SK-N-SH (cell line): ENCODE data around the gene EFCC1. TPM values are rescaled to one million over a fixed set of nuclear protein-coding genes. Genes with fewer than 3 reads are reported as not detected.

Experiments used
- CTCF ChIA-PET: fragments of 300-600, 350-600 bp; formaldehyde crosslinking; extraction: SDS; loops from one replicate; lab custom pipeline; 2021; lab: Yijun Ruan, JAX
- POLR2A ChIA-PET: fragments of 350-600 bp; sonication (Branson Sonifier 250); formaldehyde crosslinking; extraction: SDS; loops from one replicate; lab custom pipeline; 2020; ENCODE audit warnings: antibody characterized with exemption, inconsistent platforms; lab: Yijun Ruan, JAX
- DNase-seq: peaks from one replicate; pipeline ENCODE4 v3.0.0; 2012
- H2AFZ ChIP-seq: fragments of 200-600 bp; sonication (generic); 2 replicates; pipeline ENCODE4 v1.8.1; 2016; ENCODE audit warnings: antibody characterized with exemption, mild to moderate bottlenecking, low read depth
- H3F3A ChIP-seq: fragments of 200-600 bp; sonication (generic); replicated peaks from 2 replicates; pipeline ENCODE3; 2016; ENCODE audit warnings: antibody characterized with exemption, mild to moderate bottlenecking; ENCODE audit not compliant: insufficient read depth
- H3K27ac ChIP-seq, 2 experiments: fragments of 200-500 bp in 1 of 2; fragments of 200-600 bp in 1 of 2; sonication (Bioruptor generic) in 1 of 2; sonication (generic), shearing (Covaris generic) in 1 of 2; 2 replicates each; pipeline versions ENCODE4 v1.5.1 to v1.6.1; 2014 to 2016; ENCODE audit warnings: low read depth in 2 of 2, inconsistent platforms in 1 of 2, low read length in 1 of 2, mild to moderate bottlenecking in 1 of 2, mixed read lengths in 1 of 2
- H3K27me3 ChIP-seq: fragments of 200-600 bp; sonication (generic), shearing (Covaris generic); 2 replicates; pipeline ENCODE4 v1.6.1; 2016; ENCODE audit warnings: mixed run types; ENCODE audit not compliant: insufficient read depth
- H3K36me3 ChIP-seq, 2 experiments: fragments of 200-500 bp in 1 of 2; fragments of 200-600 bp in 1 of 2; sonication (Bioruptor generic) in 1 of 2; sonication (generic) in 1 of 2; replicated peaks in 1 of 2; 2 replicates each; pipeline versions ENCODE3 to v1.5.1; 2014 to 2016; ENCODE audit warnings: low read length in 1 of 2, mild to moderate bottlenecking in 1 of 2; ENCODE audit not compliant: insufficient read depth in 2 of 2, control insufficient read depth in 1 of 2
- H3K4me1 ChIP-seq, 2 experiments: fragments of 200-500 bp in 1 of 2; fragments of 200-600 bp in 1 of 2; sonication (Bioruptor generic) in 1 of 2; sonication (generic), shearing (Covaris generic) in 1 of 2; 2 replicates each; pipeline versions ENCODE4 v1.5.1 to v1.6.1; 2014 to 2016; ENCODE audit warnings: low read depth in 1 of 2, low read length in 1 of 2, mixed run types in 1 of 2; ENCODE audit not compliant: insufficient read depth in 2 of 2, control insufficient read depth in 1 of 2
- H3K4me2 ChIP-seq: fragments of 200-600 bp; sonication (generic), shearing (Covaris generic); 2 replicates; pipeline ENCODE4 v1.6.1; 2017; ENCODE audit warnings: mixed run types
- H3K4me3 ChIP-seq, 2 experiments: fragments of 200-500 bp in 1 of 2; fragments of 200-600 bp in 1 of 2; sonication (Bioruptor generic) in 1 of 2; sonication (generic), shearing (Covaris generic) in 1 of 2; 2 replicates each; pipeline versions ENCODE4 v1.5.1 to v1.8.1; 2014 to 2016; ENCODE audit warnings: low read depth in 2 of 2, inconsistent platforms in 1 of 2, low read length in 1 of 2, mild to moderate bottlenecking in 1 of 2, mixed read lengths in 1 of 2, moderate library complexity in 1 of 2
- H3K79me2 ChIP-seq: fragments of 200-600 bp; sonication (generic); 2 replicates; pipeline ENCODE4 v1.8.1; 2017; ENCODE audit warnings: mild to moderate bottlenecking; ENCODE audit not compliant: insufficient read depth
- H3K9ac ChIP-seq: fragments of 200-600 bp; sonication (generic); 2 replicates; pipeline ENCODE4 v1.6.1; 2017; ENCODE audit warnings: mixed run types
- H3K9me2 ChIP-seq: fragments of 200-600 bp; sonication (generic); 2 replicates; pipeline ENCODE4 v1.6.1; 2017; ENCODE audit warnings: mixed run types
- H3K9me3 ChIP-seq: fragments of 200-600 bp; sonication (generic); 2 replicates; pipeline ENCODE4 v1.6.1; 2017; ENCODE audit warnings: mixed run types, mild to moderate bottlenecking, moderate library complexity
- H4K20me1 ChIP-seq: fragments of 200-600 bp; sonication (generic); 2 replicates; pipeline ENCODE4 v1.6.1; 2017; ENCODE audit warnings: mild to moderate bottlenecking, mixed run types; ENCODE audit not compliant: insufficient read depth
- CHD2 ChIP-seq: fragments of 150-350 bp; IDR thresholded peaks from 2 replicates; pipeline ENCODE4 v1.6.1; 2018; ENCODE audit warnings: low read length; ENCODE audit not compliant: partially characterized antibody
- ELF1 ChIP-seq: IDR thresholded peaks from 2 replicates; pipeline ENCODE4 v1.4.0; 2012
- EP300 ChIP-seq, 2 experiments: IDR thresholded peaks; 2 replicates each; pipeline versions ENCODE4 v1.4.0 to v1.6.1; 2012; ENCODE audit warnings: borderline replicate concordance in 1 of 2, low read depth in 1 of 2, low read length in 1 of 2
- EZH2phosphoT487 ChIP-seq: fragments of 200-600 bp; sonication (generic); IDR thresholded peaks from 2 replicates; pipeline ENCODE4 v1.6.1; 2017; ENCODE audit warnings: low read depth, mixed run types, mild to moderate bottlenecking, antibody characterized with exemption, moderate library complexity, borderline replicate concordance
- FOSL2 ChIP-seq: IDR thresholded peaks from 2 replicates; pipeline ENCODE4 v1.4.0; 2012; ENCODE audit warnings: low read depth, mild to moderate bottlenecking, moderate library complexity, borderline replicate concordance
- FOXJ3 ChIP-seq: sonication (generic); formaldehyde crosslinking; IDR thresholded peaks from 2 replicates; pipeline ENCODE4 v1.5.1; 2020; ENCODE audit warnings: mild to moderate bottlenecking, missing genetic modification reagents
- FOXM1 ChIP-seq: IDR thresholded peaks from 2 replicates; pipeline ENCODE4 v1.4.0; 2012; ENCODE audit warnings: low read depth, mild to moderate bottlenecking
- GABPA ChIP-seq: IDR thresholded peaks from 2 replicates; pipeline ENCODE4 v1.4.0; 2012; ENCODE audit warnings: low read depth, mild to moderate bottlenecking
- GATA2 ChIP-seq: sonication (generic); formaldehyde crosslinking; IDR thresholded peaks from 2 replicates; pipeline ENCODE4 v1.5.0; 2020; ENCODE audit warnings: mild to moderate bottlenecking, missing genetic modification reagents
- IRF3 ChIP-seq: fragments of 150-350 bp; IDR thresholded peaks from 2 replicates; pipeline ENCODE4 v1.6.1; 2016; ENCODE audit warnings: mild to moderate bottlenecking, low read depth, low read length
- JUND ChIP-seq: IDR thresholded peaks from 2 replicates; pipeline ENCODE4 v1.4.0; 2012
- MEF2A ChIP-seq: IDR thresholded peaks from 2 replicates; pipeline ENCODE4 v1.4.0; 2012; ENCODE audit warnings: low read depth, borderline replicate concordance
- NFIC ChIP-seq: IDR thresholded peaks from 2 replicates; pipeline ENCODE4 v1.4.0; 2012; ENCODE audit warnings: borderline replicate concordance
- PBX3 ChIP-seq: IDR thresholded peaks from 2 replicates; pipeline ENCODE4; 2012
- RCOR1 ChIP-seq: fragments of 150-350 bp; IDR thresholded peaks from 2 replicates; pipeline ENCODE4 v1.6.1; 2017; ENCODE audit warnings: antibody characterized with exemption, low read length
- REST ChIP-seq: IDR thresholded peaks from 2 replicates; pipeline ENCODE4 v1.6.1; 2012; ENCODE audit warnings: mild to moderate bottlenecking, low read depth, low read length, moderate library complexity
- RFX5 ChIP-seq: IDR thresholded peaks from 2 replicates; pipeline ENCODE4 v1.6.1; 2012; ENCODE audit warnings: mild to moderate bottlenecking, improper control_type of control experiment, low read length
- RXRA ChIP-seq: IDR thresholded peaks from 2 replicates; pipeline ENCODE4 v1.4.0; 2012; ENCODE audit warnings: low read depth, mild to moderate bottlenecking, borderline replicate concordance
- SMC3 ChIP-seq: IDR thresholded peaks from 2 replicates; pipeline ENCODE4 v1.6.1; 2012; ENCODE audit warnings: low read depth, low read length, improper control_type of control experiment
- TAF1 ChIP-seq: IDR thresholded peaks from 2 replicates; pipeline ENCODE4 v1.6.1; 2012; ENCODE audit warnings: low read depth, mild to moderate bottlenecking, low read length, moderate library complexity, borderline replicate concordance
- TCF12 ChIP-seq: IDR thresholded peaks from 2 replicates; pipeline ENCODE4 v1.4.0; 2012
- USF1 ChIP-seq: IDR thresholded peaks from 2 replicates; pipeline ENCODE4 v1.4.0; 2012; ENCODE audit warnings: low read depth, borderline replicate concordance
- YY1 ChIP-seq: IDR thresholded peaks from 2 replicates; pipeline ENCODE4 v1.4.0; 2012; ENCODE audit warnings: low read depth, mild to moderate bottlenecking
- ZBTB33 ChIP-seq: IDR thresholded peaks from 2 replicates; pipeline ENCODE4 v1.4.0; 2012; ENCODE audit warnings: low read depth, borderline replicate concordance
- WGBS: methylation state at CpG from one replicate; pipeline ENCODE4 v1.1.6; 2017; ENCODE audit warnings: low lambda C conversion rate; 5-methylcytosine and 5-hydroxymethylcytosine counted together
- polyA plus RNA-seq, 3 experiments: library from polyadenylated mRNA; depleted of rRNA; stranded (reverse); fragments of >200 nt; gene quantifications; 2 replicates each; pipeline ENCODE4 v1.2.3, GENCODE V29; 2012

Gene EFCC1
- polyA plus RNA-seq, 1 of the 3 experiments (the other 2 are of a cell fraction) = not detected

- TF ChIP-seq RCOR1 (no peak), MEF2A (no peak), CHD2 (no peak), GABPA (no peak), GATA2 (CRISPR knock-in tag) (no peak)
Measured at GRCh38 chr3:128988286-128988685, 12.8 kb upstream of the EFCC1 start (continued).

GRCh38 chr3:128991355-128991895 lies 9.7 kb upstream of the EFCC1 start:
- Histone ChIP-seq H3K9ac (no peak overlapping the region), H3K4me3 (no peak overlapping the region), H2AFZ (no peak overlapping the region), H4K20me1 (no peaks in the 10 kb centered on the region), H3K4me2 (no peak overlapping the region), H3K9me2 (no peaks in the 10 kb centered on the region), H3K79me2 (no peaks in the 10 kb centered on the region), H3K27ac (no peak overlapping the region), H3K27me3 (peaks cover 17% of the 10 kb centered on the region), H3K36me3 (no peaks in the 10 kb centered on the region), H3F3A (no peaks in the 10 kb centered on the region), H3K4me1 (peaks cover 0 to 22% of the 10 kb centered on the region in 2 experiments; a peak in 1 of 4 replicates), H3K9me3 (no peaks in the 10 kb centered on the region)
- POLR2A ChIA-PET = no interaction called here
- TF ChIP-seq NFIC (no peak), FOXM1 (no peak), JUND (no peak), ELF1 (no peak), ZBTB33 (no peak), SMC3 (no peak), CHD2 (no peak), FOXJ3 (CRISPR knock-in tag) (no peak), TCF12 (no peak), EZH2phosphoT487 (no peak), RXRA (no peak), REST (no peak), TAF1 (no peak), RFX5 (no peak), USF1 (no peak), YY1 (no peak), EP300 (IDR thresholded peaks at IDR 0.05; ENCODE audit: borderline replicate concordance in 1 of 2, low read depth in 1 of 2, low read length in 1 of 2) (no peak), FOSL2 (no peak), IRF3 (no peak), PBX3 (no peak)
- no peak for DNase-seq
- CTCF ChIA-PET = interaction anchor here (0.7 to 1.2 kb wide), 3 partner anchors 8 to 62 kb away, joined by 3 to 4 read pairs (median 3); no protein-coding TSS in a partner anchor
- WGBS = 89% methylated on average over 18 of the region's 18 CpGs
